Hindlimb muscle (tissue), 1 donor: Measurements from ENCODE around the gene WDR90. TPM values are rescaled to one million over a fixed set of nuclear protein-coding genes. Genes with fewer than 3 reads are reported as not detected.
"Not testable (repeated sequence)": the region's sequence is repeated elsewhere in the genome, so short reads cannot be mapped to it uniquely, and the experiment has no call there.

Experiments
- DNase-seq: peaks from one replicate; pipeline ENCODE4 v3.0.0-alpha.2; 2013
- polyA plus RNA-seq: library from polyadenylated mRNA; unstranded; fragments of 120-200 nt; gene quantifications from one replicate; pipeline ENCODE4 v1.2.1, GENCODE V29; 2013; ENCODE audit not compliant: insufficient read length

WDR90 gene
- polyA plus RNA-seq, 1 donor = 16.9 TPM

GRCh38 chr16:709566-710499 is 60.7 kb downstream of the WDR90 start:
- DNase-seq = no peak

DNA sequence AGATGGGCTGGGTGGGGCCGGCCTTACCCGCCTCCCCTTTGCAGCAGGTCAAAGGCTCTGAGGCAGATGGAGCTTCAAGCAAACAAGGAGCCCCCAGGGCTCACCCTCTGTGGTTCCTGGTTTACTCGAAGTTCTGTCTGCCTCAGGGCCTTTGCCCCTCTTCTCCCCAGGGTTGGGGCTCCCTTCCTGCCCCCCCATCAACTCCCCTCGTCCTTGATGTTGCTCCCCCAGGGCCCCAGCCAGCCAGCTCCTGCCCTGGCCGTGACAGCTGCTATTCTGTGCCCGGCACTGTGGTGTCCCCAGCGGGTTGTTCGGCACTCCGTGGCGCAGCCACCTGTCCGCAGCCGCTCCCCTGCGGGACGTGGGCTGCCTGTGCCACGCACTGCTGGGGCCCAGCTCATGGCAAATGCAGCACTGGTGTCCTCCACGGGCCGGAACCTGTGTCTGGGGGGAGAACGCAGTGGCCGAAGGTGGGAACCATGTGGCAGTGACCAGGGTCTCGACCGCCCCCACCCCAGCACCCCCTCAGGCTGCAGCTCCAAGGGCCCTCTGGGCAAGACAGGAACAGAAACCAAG is 61.4 kb downstream of the WDR90 start:
- no peak for DNase-seq

GRCh38 chr16:711084-711483 is 61.9 kb downstream of the WDR90 start:
- no peak for DNase-seq

- peak; percentile 79 for DNase-seq
These were observed 62.6 kb downstream of the WDR90 start for GRCh38 chr16:711548-712320.

DNA sequence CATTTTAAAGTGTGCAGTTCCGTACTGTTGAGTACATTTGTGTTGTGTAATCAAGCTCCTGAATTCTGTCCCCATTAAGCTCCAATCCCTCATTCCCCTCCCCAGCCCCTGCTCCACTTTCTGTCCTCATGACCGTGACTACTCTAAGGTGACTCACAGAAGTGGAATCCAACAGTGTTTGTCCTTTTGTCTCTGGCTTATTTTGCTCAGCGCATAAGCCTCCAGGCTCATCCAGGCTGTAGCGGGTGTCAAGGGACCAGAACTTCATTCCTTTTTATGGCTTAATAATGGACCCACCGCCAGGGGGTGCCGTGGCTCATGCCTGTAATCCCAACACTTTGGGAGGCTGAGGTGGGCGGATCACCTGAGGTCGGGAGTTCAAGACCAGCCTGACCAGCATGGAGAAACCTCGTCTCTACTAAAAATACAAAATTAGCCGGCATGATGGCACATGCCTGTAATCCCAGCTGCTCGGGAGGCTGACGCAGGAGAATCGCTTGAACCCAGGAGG is 63.6 kb downstream of the WDR90 start:
- not testable (repeated sequence) for DNase-seq

GRCh38 chr16:714079-714478 is 64.9 kb downstream of the WDR90 start:
- no peak for DNase-seq

DNA sequence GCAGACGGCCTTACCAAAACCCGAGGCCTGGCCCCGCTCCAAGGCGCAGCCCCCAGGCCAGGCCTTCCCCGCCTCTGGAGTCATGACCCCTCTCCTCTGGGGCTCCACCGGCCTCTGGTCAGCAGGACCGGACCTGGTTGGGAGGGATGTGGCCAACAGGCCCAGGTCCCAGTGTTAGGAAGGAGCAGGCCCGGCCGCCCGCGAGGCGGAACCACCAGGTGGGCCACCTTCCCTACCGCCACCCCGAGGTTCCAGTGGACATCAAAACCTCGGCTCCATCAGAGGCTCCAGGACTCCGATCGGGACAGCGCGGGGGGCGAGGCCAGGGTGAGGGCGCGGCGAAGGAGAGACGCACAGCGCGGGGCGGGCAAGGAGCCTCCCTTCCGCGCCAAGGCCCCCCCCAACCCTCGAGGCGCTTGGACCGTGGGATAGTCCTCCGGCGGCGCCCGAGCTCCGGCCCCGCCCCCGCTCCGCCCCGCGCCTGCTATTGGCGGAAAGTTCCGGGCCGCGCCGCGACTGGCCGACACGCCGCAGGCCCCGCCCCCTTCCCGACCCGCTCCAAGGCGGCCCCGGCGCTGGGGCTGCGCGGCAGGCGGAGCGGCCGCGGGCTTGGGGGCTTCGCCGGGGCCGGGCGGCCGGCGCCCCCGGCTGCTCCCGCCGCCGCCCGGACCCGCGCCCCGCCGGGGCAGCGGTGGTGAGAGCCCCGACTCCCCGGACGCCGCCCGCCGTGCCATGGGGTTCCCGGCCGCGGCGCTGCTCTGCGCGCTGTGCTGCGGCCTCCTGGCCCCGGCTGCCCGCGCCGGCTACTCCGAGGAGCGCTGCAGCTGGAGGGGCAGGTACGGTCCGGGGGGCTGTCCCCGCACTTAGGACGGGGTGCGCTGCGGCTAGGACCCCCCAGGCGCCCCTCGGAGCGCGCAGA is 65.7 kb downstream of the WDR90 start, which contains the start of gene METRN:
METRN (plus strand) TSS at position 561 of the 919 bp plus-strand sequence; CDS start at position 733, 172 bp downstream.
- peak; percentile 94 for DNase-seq

DNA sequence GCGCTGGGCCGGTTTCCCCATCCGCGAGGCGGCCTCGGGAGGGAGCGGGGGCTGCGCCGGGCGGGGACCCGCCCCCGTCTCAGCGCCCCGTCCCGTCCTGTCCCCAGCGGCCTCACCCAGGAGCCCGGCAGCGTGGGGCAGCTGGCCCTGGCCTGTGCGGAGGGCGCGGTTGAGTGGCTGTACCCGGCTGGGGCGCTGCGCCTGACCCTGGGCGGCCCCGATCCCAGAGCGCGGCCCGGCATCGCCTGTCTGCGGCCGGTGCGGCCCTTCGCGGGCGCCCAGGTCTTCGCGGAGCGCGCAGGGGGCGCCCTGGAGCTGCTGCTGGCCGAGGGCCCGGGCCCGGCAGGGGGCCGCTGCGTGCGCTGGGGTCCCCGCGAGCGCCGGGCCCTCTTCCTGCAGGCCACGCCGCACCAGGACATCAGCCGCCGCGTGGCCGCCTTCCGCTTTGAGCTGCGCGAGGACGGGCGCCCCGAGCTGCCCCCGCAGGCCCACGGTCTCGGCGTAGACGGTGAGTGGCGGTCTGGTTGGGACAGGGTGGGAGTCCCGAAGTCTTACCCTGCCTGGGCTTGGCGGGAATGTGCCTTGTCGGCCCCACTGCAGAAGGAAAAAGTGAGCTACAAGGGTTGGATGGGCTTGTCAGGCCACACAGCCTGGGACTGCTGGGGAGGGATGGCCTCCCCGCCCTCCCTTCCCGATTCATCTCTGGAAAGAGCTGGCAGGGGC is 66.5 kb downstream of the WDR90 start:
- no peak for DNase-seq

DNA sequence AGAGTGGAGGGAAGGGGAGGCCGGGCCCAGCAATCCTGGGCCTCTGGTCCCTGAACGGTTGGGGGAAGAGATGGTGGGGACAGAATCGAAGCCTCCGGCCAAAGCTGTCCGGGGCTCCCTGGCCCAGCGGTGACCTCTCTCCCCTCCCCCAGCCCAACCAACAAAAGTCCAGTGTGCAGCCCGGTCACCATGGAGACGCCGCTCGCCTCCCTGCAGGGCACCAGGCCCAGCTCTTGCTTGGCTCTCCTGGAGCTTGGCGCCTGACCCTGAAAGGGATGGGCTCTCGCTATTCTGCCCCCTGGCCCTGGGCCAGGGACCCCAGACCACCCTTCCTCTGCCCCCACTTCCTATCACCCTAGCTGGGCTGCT is 67.0 kb downstream of the WDR90 start:
- DNase-seq = no peak

DNA sequence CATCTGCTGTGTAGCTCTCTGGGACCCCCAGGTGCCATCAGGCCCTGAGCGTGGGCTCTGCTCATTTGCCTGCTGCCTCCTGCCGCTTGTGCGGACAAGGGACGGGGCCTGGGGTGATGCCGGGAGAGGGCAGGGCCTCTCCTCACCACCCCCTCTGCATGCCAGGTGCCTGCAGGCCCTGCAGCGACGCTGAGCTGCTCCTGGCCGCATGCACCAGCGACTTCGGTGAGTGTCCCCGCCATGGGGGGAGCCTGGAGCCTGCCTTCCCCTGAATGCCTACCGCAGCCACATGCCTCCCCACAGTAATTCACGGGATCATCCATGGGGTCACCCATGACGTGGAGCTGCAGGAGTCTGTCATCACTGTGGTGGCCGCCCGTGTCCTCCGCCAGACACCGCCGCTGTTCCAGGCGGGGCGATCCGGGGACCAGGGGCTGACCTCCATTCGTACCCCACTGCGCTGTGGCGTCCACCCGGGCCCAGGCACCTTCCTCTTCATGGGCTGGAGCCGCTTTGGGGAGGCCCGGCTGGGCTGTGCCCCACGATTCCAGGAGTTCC is 67.7 kb downstream of the WDR90 start:
- DNase-seq = no peak

Other genes starting within 250 kb of the WDR90 start
- gene DECR2, start 247.5 kb upstream of the WDR90 start, polyA plus RNA-seq = 13.7 TPM
- 30.0 TPM for gene RAB11FIP3, start 223.7 kb upstream of the WDR90 start, polyA plus RNA-seq
- 31.7 TPM for gene CAPN15, start 121.7 kb upstream of the WDR90 start, polyA plus RNA-seq
- gene PRR35, start 89.0 kb upstream of the WDR90 start, polyA plus RNA-seq = 0.14 TPM
- 1.4 TPM for gene NHLRC4, start 82.4 kb upstream of the WDR90 start, polyA plus RNA-seq
- 21.3 TPM for gene PIGQ, start 79.4 kb upstream of the WDR90 start, polyA plus RNA-seq
- 15.4 TPM for gene RAB40C, start 59.3 kb upstream of the WDR90 start, polyA plus RNA-seq
- 0.80 TPM for gene WFIKKN1, start 18.4 kb upstream of the WDR90 start, polyA plus RNA-seq
- 47.8 TPM for gene METTL26, start 13.1 kb upstream of the WDR90 start, polyA plus RNA-seq
- gene MCRIP2, start 7.5 kb upstream of the WDR90 start, polyA plus RNA-seq = 17.6 TPM
- gene RHOT2, start 18.8 kb downstream of the WDR90 start, polyA plus RNA-seq = 68.7 TPM
- 1.8 TPM for gene RHBDL1, start 26.3 kb downstream of the WDR90 start, polyA plus RNA-seq
- gene STUB1, start 31.0 kb downstream of the WDR90 start, polyA plus RNA-seq = 94.0 TPM
- 33.9 TPM for gene JMJD8, start 35.0 kb downstream of the WDR90 start, polyA plus RNA-seq
- gene WDR24, start 41.0 kb downstream of the WDR90 start, polyA plus RNA-seq = 9.6 TPM
- 0.52 TPM for gene FBXL16, start 56.4 kb downstream of the WDR90 start, polyA plus RNA-seq
- gene METRN, start 65.8 kb downstream of the WDR90 start, polyA plus RNA-seq = 29.2 TPM
- 15.2 TPM for gene ANTKMT, start 71.8 kb downstream of the WDR90 start, polyA plus RNA-seq
- 1.4 TPM for gene CCDC78, start 77.1 kb downstream of the WDR90 start, polyA plus RNA-seq
- 3.0 TPM for gene HAGHL, start 77.7 kb downstream of the WDR90 start, polyA plus RNA-seq
- gene CIAO3, start 91.6 kb downstream of the WDR90 start, polyA plus RNA-seq = 17.1 TPM
- 0.97 TPM for gene MSLN, start 111.4 kb downstream of the WDR90 start, polyA plus RNA-seq
- gene RPUSD1, start 139.0 kb downstream of the WDR90 start, polyA plus RNA-seq = 13.5 TPM
- 15.7 TPM for gene CHTF18, start 139.3 kb downstream of the WDR90 start, polyA plus RNA-seq
- gene GNG13, start 151.4 kb downstream of the WDR90 start, polyA plus RNA-seq = not detected